AG08395 (cell line): ENCODE results near the gene AGAP1.

ENCODE experiments used
- DNase-seq: peaks from one replicate; pipeline ENCODE4 v3.0.0; 2012; ENCODE audit warnings: mixed read lengths, low spot score

The AGAP1 gene

DNA sequence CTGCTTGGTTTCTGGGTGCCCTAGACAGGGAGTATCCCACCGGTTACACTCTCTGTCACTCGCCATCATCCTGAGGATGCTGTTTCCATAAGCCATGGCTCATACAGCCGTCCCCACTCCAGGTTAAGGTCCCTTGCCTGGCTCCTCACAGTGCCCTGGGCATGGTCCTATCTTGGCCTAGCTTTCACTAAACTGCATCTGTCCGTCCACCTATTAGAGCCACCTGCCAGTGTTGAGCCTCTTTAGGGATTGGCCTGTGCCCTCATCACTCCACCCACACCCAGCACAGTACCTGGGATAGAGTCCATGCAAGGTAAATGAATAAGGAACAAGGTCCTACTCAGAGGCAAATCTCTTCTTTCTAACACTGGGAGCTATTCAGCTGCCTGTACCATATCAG is 354.2 kb downstream of the AGAP1 start:
- DNase-seq = no peak

- DNase-seq = no peak
Measured at GRCh38 chr2:235848946-235849345, 355.1 kb downstream of the AGAP1 start.

DNA sequence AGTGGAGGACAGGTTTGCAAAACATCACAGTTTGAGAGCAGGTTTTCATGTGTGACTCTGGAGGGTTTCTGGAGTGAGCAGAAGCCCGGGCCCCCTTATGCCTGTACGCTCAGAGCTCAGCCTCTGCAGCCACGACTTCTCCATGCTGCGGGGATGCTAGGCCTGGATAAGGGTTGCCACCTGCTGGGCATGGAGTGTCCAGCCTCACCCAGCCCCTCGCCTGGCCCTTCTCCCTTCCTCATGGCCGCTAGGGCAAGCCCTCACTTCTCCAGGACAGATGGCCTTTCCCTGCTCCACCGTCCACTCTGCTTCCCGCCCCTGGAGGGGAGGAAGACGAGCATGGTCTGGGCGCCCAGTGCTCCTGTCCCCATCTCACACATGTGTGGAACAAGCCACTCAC is 355.6 kb downstream of the AGAP1 start:
- DNase-seq = no peak

DNA sequence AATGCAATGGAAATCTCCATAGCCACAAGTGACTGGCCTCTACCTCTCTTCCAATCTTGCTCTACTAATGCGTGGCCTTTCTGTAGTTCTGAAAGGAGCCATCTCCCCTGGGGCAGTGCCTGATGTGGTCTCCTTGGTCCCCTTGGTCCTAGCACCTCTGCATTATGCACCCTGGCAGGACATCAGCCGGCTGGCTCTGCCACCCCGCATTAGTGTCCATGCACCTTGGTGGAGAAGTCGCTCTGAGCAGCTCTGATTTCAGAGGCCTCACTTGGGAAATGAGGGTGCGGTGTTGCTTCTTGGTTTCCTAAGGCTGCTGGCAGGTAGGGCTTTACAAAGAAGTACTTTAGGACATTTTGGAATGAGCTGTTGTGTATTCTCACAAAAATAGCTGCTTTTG is 356.4 kb downstream of the AGAP1 start:
- DNase-seq = no peak

DNA sequence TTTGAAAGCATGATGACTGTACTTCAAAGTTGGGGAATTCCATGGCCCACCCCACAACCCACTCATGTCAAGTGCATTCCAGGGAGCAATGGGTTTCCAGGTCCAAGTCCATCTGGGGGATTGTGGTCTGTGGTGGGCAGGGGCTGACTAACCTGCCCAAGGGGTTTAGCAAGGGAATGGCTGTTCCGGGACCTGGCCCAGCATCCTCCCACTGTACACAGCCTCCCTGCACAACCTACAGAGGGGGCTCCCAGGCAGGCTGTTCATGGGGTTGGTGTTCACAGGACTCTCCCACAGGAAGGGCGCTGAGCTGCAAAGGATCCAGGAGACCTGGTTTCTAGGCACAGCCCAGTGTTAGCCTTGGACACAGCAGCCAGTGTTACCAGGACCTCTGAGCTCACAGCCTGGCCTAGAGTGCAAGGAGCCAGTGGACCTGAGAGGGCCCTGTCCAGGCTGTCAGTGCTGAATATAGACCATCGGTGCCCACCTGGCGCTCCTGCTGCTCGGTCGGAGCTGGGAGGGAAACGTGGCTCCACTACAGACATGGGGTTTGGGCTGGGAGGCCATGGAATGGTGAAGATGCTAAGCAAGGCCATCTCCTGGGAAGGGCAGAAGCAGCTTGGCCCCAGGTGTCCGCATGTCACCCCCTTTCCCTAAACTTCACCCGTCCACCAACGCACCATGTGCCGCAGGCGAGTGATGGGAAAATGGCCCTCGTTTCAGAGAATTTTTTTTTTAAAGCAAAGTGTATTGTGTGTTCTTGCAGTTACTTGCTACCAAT is 357.1 kb downstream of the AGAP1 start:
- DNase-seq = no peak

GRCh38 chr2:235851828-235852525 is 358.1 kb downstream of the AGAP1 start:
- DNase-seq = no peak

DNA sequence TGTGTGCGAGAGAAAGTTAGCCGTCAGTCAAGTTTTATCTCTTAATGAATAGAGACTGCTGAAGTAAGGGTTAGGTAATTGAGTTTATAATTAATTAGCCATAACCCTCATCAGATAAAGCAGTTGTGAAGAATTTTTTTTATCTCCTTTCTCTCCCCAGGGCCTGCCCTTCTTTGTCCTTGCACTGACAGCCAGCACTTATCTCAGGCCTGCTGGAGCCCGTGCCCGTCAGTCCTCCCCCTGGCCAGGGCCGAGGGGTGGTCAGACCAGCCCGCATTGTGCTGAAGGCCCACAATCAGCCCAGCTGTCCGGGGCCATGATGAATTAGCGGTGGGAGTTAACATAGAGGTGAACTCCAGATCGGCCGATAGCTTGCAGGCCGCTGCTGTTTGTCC is 358.7 kb downstream of the AGAP1 start:
- DNase-seq = no peak

DNA sequence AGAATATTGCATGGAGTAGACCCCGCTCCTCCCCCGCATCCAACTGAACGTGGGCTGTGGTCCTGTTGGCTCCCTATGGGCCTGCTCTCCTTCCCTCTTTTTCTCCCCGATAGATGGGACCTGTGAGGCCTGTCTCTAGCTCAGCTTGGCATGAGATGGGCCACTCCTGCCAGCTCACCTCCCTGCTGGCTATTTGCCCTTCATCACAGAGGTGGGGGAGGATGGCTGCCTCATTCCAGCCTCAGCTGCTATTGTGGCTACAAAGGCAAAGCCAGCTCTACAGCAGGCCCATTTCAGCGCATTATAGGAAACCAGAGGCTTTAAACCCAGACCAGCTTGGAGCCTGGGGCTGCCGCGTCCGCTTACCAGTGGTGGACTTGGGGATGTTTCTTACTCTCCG is 360.4 kb downstream of the AGAP1 start:
- DNase-seq = no peak

DNA sequence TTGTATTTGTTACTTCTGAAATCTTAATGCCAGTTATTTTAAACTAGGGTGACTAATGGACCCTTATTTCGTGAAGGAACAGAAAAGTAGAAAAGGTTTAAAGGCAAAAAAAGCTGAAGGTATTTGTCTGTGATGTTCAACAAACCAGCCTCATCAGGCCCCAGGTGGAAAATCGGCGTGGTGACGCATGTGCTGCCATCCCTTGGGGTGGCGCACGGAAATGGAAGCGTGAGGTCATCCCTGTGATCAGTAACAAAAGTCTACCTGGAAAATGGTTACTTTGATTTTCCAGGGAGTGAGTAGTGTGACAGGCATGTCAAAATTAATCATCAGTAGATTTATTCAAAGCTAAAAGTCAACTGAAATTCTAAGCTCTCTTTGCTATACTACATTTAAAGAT is 361.2 kb downstream of the AGAP1 start:
- no peak for DNase-seq

- peak; percentile 7 for DNase-seq
Measured at GRCh38 chr2:235856151-235856854, 362.5 kb downstream of the AGAP1 start.

- DNase-seq = no peak
Measured at GRCh38 chr2:235857598-235857997, 363.8 kb downstream of the AGAP1 start.

- no peak for DNase-seq
Measured at GRCh38 chr2:235858881-235859280, 365.0 kb downstream of the AGAP1 start.

DNA sequence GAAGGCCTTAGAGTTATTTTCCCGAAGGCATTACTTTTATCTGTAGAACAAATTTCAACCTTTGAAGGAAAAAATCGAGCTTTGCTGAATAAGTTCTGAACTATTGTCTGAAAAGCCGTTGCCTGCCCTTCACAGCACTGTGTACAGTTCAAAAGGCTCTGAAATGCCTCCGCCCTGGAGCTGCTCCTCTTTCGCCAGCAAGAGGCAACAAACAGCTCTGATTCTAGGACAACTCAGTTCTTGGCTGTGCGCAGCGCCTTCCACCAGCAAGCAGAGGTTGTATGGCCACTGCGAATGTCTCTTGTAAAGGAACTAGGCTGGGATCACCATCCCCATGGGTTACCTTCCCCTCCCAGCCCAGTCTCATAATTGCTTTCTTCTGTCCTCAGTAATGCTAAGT is 365.8 kb downstream of the AGAP1 start:
- DNase-seq = no peak

DNA sequence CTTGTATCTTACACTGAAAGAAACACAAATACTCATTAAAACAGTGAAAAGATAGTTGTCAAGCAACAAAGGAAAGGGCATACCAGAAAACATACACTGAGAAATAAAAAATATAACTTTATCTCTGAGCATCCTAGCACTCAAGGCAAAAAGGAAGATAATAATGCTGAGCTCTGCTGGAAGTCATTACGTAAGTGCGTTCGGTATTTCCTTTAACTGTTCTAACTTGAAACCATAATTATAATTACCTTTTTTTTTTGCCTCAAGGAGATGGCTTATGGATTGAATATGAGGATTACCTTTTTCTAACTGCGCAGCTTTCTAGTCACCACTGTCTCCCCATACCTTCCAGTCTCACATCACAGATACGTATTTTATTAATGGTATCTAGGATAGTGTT is 366.3 kb downstream of the AGAP1 start:
- DNase-seq = no peak

DNA sequence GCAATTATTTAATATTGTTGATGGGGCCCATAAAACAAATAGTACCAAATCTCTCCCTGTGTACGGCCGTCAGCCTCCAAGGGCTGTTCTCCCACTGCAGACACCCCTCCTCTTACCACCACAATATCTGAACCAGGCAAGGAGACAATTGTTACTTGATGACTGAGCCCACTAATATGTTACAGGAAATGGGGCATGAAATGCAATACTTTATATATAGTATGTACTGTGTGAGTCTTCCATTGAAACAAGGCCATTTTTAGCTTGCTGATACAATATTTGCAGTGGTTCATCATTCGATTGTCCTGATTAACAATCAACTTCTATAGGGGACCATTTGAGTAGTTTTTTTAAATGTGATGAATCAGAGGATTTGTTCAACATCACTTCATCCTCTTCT is 367.0 kb downstream of the AGAP1 start:
- DNase-seq = no peak

- no peak for DNase-seq
Measured at GRCh38 chr2:235861383-235861782, 367.5 kb downstream of the AGAP1 start.

DNA sequence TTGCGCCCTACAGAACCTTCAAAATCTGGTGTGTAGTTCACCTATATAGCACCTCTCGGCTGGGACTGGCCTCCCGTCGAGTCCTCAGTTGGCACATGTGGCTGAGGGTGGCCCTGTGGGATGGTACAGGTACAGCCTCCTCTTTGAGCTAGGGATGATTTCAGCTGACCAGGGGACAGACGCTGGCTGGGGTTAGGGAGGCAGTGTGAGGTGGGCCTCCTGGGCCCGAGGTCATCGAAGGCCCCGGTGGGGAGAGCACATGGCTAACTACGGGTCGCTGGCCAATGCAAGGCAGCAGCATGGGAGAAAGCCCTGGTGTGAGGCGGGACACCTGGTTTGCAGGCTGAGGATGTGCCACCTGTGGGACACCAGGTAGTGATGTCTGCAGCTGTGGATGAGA is 369.6 kb downstream of the AGAP1 start:
- DNase-seq = no peak

DNA sequence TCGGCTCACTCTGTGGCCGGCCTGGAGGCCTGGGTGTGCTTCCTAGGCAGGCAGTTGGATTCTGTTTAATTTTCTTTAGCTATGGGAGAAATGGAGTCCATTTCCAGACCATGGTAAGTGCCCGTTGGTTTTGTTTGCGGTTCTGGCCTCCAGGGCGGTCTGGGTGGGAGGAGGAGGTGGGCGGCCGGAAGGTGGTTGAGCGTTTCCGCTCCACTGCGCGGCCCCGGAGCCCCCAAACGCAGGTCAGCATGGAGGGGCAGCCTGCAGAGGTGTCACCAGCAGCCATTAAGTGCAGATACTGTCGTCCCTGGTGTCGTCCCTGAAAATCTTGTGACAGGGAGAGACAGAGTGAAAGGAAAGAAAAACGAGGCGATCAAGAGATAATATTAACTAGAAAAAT is 370.5 kb downstream of the AGAP1 start:
- no peak for DNase-seq

DNA sequence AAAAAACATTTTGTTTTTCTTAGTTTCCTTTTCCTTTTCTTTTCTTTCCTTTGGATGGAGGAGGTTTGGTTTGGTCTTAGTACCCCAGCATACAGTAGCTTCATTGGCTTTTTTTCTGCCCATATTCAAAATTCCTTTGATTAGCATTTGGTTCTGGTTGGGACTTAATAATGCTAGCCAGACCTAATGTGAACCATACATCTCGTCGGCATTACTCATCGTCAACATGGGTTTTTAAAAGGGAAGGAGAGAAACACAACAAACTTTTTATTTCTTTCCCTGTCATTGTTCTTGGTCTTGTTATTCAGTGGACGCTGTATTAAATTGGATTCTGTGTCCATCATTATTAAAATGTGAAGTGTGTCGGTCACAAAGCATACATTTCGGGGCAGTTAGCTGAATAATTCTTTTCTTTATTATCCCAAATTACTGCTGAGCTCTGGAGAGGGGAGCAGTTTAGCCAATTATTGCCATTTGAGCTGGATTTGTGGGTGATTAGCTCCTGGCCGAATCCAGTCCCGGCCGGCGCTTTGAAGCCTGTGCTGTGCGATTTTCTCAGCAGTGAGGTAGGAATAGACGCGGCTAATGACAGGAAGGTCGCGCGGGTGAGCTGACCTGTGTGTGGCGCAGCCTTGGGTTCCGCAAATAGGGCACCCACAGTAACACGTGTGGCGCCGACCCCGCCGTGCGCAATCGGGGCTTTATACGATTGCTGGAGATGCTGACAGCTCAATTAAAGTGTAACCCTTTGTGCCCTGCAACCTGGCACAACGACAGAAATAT is 371.1 kb downstream of the AGAP1 start:
- DNase-seq = peak; percentile 40

DNA sequence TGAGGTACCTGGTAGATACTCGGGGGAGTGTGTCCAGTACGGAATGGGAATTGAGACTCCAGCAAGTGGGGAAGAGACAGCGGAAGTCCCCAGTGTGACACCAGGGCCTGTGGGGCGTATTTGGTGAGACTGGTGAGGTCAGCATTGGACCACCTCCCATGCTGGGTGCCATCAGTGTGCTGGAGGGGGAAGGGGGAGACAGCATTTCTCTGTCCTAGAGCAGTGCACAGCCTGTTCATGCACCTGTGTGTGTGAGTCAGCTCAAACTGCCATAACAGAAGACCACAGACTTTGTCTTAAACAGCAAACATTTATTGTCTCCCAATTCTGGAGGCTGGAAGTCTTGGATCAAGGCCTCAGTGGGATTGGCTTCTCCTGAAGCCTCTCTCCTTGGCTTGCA is 372.5 kb downstream of the AGAP1 start:
- DNase-seq = no peak

GRCh38 chr2:235868224-235868623 is 374.4 kb downstream of the AGAP1 start:
- DNase-seq = no peak

GRCh38 chr2:235868645-235869044 is 374.8 kb downstream of the AGAP1 start:
- no peak for DNase-seq
